ENCODE results near the gene FLNC. TPM values are rescaled to one million over a fixed set of nuclear protein-coding genes. Genes with fewer than 3 reads are reported as not detected.

The FLNC gene
- total RNA-seq, 1 experiment from 2014 or later = 8.0 TPM

DNA sequence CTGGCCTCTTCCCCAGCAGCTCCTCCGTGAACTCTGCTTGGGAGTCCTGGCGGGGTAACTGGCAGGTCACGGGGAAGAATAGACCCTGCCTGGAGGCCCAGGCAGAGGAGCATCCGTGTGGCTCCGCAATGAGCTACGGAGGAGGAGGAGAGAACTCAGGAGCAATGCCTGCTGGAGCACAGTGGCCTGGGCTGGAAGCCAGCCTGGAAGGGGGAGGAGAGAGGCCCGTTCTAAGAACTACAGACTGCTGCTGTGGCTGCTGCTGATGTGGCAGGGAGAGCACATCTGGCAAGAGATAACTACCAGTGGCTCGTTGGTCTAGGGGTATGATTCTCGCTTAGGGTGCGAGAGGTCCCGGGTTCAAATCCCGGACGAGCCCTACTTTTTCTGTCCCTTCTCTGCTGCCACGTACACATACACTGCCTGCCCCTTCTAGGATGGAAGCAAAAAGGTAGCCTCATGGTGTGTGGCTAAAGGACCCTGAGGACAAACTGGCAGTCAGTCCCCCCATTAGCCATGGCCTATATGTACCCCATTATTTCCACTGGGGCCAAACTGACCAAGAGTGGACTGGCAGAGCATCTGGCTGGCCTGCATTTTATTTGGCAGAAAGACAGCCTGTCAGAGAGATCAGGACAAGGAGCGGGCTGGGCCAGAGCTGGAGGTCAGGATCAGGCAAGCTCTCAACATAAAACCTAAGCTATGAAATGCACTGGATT, 46.9 kb upstream of the FLNC start (continued):
- TF ChIP-seq ZNF512 (CRISPR knock-in tag; IDR thresholded peaks at IDR 0.05; ENCODE audit: borderline replicate concordance) (no peak), NFATC4 (CRISPR knock-in tag; IDR thresholded peaks at IDR 0.05) (no peak), TEAD1 (CRISPR knock-in tag; IDR thresholded peaks at IDR 0.05) (peak; percentile 44; the same call in 1 of the 2 replicates), AR (CRISPR knock-in tag; IDR thresholded peaks at IDR 0.05) (no peak), EMX1 (CRISPR knock-in tag; IDR thresholded peaks at IDR 0.05) (peak; percentile 60; the same call in 1 of the 2 replicates), CBFB (CRISPR knock-in tag; IDR thresholded peaks at IDR 0.05; ENCODE audit: low read depth) (no peak), NR1H2 (CRISPR knock-in tag; IDR thresholded peaks at IDR 0.05) (no peak), NR2C2 (CRISPR knock-in tag; IDR thresholded peaks at IDR 0.05) (no peak), JAZF1 (CRISPR knock-in tag; IDR thresholded peaks at IDR 0.05) (no peak), ETV6 (CRISPR knock-in tag; IDR thresholded peaks at IDR 0.05) (peak; percentile 83), ZNF138 (CRISPR knock-in tag; conservative IDR thresholded peaks at IDR 0.05) (no peak), MAX (CRISPR knock-in tag; IDR thresholded peaks at IDR 0.05) (peak; percentile 38; the same call in 1 of the 2 replicates)
- TF ChIP-seq, protein P1, sequence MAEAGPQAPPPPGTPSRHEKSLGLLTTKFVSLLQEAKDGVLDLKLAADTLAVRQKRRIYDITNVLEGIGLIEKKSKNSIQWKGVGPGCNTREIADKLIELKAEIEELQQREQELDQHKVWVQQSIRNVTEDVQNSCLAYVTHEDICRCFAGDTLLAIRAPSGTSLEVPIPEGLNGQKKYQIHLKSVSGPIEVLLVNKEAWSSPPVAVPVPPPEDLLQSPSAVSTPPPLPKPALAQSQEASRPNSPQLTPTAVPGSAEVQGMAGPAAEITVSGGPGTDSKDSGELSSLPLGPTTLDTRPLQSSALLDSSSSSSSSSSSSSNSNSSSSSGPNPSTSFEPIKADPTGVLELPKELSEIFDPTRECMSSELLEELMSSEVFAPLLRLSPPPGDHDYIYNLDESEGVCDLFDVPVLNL (CRISPR knock-in tag; IDR thresholded peaks at IDR 0.05; ENCODE audit: borderline replicate concordance, low read depth) = no peak
- TF ChIP-seq, protein P2, sequence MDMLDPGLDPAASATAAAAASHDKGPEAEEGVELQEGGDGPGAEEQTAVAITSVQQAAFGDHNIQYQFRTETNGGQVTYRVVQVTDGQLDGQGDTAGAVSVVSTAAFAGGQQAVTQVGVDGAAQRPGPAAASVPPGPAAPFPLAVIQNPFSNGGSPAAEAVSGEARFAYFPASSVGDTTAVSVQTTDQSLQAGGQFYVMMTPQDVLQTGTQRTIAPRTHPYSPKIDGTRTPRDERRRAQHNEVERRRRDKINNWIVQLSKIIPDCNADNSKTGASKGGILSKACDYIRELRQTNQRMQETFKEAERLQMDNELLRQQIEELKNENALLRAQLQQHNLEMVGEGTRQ (CRISPR knock-in tag; IDR thresholded peaks at IDR 0.05) = no peak
- TF ChIP-seq, protein P3, sequence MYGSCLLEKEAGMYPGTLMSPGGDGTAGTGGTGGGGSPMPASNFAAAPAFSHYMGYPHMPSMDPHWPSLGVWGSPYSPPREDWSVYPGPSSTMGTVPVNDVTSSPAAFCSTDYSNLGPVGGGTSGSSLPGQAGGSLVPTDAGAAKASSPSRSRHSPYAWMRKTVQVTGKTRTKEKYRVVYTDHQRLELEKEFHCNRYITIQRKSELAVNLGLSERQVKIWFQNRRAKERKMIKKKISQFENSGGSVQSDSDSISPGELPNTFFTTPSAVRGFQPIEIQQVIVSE (CRISPR knock-in tag; IDR thresholded peaks at IDR 0.05; ENCODE audit: borderline replicate concordance) = no peak
- TF ChIP-seq, protein P4, sequence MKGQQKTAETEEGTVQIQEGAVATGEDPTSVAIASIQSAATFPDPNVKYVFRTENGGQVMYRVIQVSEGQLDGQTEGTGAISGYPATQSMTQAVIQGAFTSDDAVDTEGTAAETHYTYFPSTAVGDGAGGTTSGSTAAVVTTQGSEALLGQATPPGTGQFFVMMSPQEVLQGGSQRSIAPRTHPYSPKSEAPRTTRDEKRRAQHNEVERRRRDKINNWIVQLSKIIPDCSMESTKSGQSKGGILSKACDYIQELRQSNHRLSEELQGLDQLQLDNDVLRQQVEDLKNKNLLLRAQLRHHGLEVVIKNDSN (CRISPR knock-in tag; IDR thresholded peaks at IDR 0.05) = no peak

DNA sequence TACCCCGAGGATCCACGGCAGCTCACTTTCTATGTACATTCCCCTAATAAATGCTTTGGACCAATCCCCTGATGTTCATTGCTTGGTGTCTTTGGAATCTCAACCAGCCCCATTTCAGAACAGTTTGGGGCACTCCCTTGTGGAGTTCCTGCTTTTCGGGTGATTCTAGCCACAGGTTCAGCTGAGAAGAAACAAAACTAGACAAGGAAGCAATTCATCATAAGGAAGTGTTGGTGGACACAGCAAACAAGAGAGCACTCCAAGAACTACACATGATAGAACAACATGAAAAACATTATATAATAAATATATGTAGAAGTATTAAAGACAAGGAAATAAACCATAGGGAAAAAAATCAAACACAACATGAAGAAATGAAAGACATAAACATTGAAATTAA, 44.5 kb upstream of the FLNC start:
- Mint-ChIP-seq H3K9me3 (no peaks in the 10 kb centered on the region), H3K27me3 (ENCODE audit: low read depth) (peaks cover 15% of the 10 kb centered on the region), H3K4me1 (peaks cover 15% of the 10 kb centered on the region), H3K4me3 (no peak overlapping the region), H3K27ac (no peak overlapping the region), H3K36me3 (no peaks in the 10 kb centered on the region)
- ATAC-seq (no peak), DNase-seq (ENCODE audit: low spot score) (no peak)
- ChIA-PET POLR2A (no interaction called here), CTCF (interaction anchor here (1.0 kb wide), 1 partner anchor 97 kb away, joined by 3 read pairs; no protein-coding TSS in a partner anchor)
- TF ChIP-seq RELA (CRISPR knock-in tag; IDR thresholded peaks at IDR 0.05; ENCODE audit: borderline replicate concordance) = no peak
- TF ChIP-seq TP53 (CRISPR knock-in tag; IDR thresholded peaks at IDR 0.05) = no peak
- no peak for TF ChIP-seq ARID4B (CRISPR knock-in tag; IDR thresholded peaks at IDR 0.05; ENCODE audit: borderline replicate concordance)
- no peak for TF ChIP-seq ZBTB43 (CRISPR knock-in tag; IDR thresholded peaks at IDR 0.05)
- no peak for TF ChIP-seq MAX (CRISPR knock-in tag; IDR thresholded peaks at IDR 0.05)

Data from WTC11 (cell line).